SK-MEL-5 (cell line): Measurements from ENCODE around the gene PROCA1. TPM values are rescaled to one million over a fixed set of nuclear protein-coding genes. Genes with fewer than 3 reads are reported as not detected.
A peak's percentile ranks its signal among the peaks of the same experiment; 100 is the strongest.

Source experiments
- DNase-seq: peaks from one replicate; pipeline ENCODE4 v3.0.0-alpha.2; 2016; ENCODE audit warnings: low read depth, low spot score
- in situ Hi-C: cut with HindIII; loops from 2 replicates; pipeline ENCODE4 v1.10.0; 2016; ENCODE audit warnings: low sequenced_read_pairs, high pct_unique_total_duplicates, low pct_unique_long_range_greater_than_20kb
- total RNA-seq: library from RNA; depleted of rRNA; stranded (reverse); fragments of >200 nt; shearing (Covaris generic); gene quantifications from 2 replicates; pipeline ENCODE4 v1.2.3, GENCODE V29; 2014

PROCA1 gene
- total RNA-seq, 1 experiment from 2014 or later, result 0.16 TPM

DNA sequence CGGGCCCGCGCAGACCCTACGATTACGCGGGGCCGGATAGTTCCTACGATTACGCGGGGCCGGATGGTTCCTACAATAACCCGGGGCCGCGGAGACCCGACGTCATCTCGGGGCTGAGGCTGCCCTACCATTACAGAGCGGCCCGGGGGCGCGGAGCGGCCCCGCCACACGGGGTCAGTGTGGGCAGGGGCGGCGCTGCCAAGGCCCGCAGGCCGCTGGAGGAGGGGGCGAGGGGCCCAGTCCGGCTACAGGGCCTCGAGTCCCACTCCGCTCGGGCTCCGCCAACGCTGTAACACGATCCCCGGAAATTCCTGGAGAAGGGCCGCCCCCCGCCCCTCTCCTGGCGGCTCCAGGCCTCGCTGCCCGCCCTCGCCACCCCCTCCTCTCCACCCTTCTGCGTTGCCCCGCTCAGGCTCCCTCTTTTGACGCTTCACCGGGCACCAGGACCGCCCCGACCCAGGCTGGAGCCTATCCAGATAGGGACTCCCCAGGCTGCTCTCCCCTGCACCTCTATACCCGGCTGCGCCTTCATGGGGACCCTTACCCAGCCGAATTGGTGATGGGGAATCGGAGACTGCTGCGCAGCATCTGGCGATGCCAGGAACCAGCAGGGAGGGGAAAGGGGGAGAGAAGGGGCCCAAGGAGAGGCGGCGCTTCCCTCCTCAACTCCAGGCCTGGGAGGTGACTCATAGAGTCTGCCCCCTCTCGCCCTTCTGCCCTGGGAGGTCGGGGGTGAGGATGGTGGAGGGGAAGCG is 6.1 kb upstream of the PROCA1 start, which contains the start of gene RAB34:
RAB34 (minus strand) TSS at position 291 of the 755 bp plus-strand sequence. CDS start 602 bp downstream, outside the sequence.
- in situ Hi-C loops, result no loop called here
- peak; percentile 74 for DNase-seq

GRCh38 chr17:28716740-28717577 is 5.3 kb upstream of the PROCA1 start:
- in situ Hi-C loops, result no loop called here
- no peak for DNase-seq

DNA sequence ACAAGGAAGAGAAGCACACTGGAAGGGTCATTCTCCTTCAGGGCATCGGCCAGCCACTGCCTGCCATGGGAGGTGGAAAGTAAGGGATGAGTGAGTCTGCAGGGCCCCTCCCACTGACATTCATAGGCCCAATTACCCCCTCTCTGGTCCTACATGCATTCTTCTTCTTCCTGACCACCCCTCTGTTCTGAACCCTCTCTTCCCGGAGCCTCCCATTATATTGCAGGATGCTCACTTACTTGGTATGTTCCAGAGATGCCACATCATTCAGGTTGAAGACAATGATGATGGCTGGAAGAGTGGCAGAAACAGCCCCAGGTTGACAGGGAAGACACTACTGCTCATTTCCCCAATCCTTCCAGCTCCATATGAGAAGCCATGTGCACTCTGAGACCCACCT is 3.5 kb upstream of the PROCA1 start:
- in situ Hi-C loops, result no loop called here
- no peak for DNase-seq

GRCh38 chr17:28714281-28714680 is 2.6 kb upstream of the PROCA1 start:
- no peak for DNase-seq
- in situ Hi-C loops, result no loop called here

- DNase-seq, result no peak
- in situ Hi-C loops, result no loop called here
Observed at GRCh38 chr17:28712705-28713415, 1.2 kb upstream of the PROCA1 start.

- in situ Hi-C loops, result no loop called here
- no peak for DNase-seq
Observed at GRCh38 chr17:28712032-28712704, 480 bp upstream of the PROCA1 start.

GRCh38 chr17:28710861-28711722 is 596 bp downstream of the PROCA1 start:
- peak; percentile 75 for DNase-seq
- in situ Hi-C loops, result no loop called here

GRCh38 chr17:28707339-28707720 is 4.4 kb downstream of the PROCA1 start:
- no peak for DNase-seq
- in situ Hi-C loops, result no loop called here

DNA sequence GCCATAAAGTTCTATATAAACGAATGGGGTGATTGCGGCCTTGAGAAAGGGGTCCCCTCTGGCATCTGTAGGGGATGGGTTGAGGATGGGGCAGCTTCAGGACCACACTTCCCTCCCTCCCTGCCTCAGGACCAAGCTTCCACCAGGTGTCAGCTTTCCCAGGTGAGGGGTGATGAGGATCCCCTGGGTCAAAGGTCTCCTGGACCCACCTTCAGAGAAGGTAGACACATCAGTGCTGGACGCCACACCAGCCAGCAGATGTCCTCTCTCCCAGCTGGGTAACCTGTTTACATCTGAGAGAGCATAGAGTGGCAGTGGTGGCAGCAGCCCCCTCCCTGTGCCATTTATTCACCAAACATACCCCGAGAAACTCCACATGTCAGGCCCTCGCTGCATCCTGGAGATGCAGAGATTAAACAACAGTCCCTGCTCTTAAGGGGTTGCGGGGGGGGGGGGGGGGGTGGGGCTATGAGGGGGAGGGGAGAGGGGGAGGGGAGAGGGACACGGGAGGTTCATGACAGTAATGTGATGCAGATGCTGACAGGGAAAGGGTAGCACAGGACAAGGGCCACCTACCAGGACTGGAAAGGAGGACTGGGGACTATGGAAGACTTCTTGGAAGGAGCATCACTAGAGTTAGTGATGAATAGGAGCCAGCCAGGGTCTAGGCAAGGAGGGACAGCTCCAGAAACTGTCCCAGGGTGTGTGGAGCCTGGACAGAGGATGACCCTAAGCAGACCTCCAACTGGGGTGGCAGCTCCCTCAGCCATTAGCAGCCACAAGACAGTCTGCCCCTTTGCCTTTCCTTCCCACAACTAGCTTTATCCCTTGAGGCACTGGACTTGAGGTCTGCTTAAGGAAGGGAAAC is 5.0 kb downstream of the PROCA1 start:
- in situ Hi-C loops, result no loop called here
- no peak for DNase-seq

DNA sequence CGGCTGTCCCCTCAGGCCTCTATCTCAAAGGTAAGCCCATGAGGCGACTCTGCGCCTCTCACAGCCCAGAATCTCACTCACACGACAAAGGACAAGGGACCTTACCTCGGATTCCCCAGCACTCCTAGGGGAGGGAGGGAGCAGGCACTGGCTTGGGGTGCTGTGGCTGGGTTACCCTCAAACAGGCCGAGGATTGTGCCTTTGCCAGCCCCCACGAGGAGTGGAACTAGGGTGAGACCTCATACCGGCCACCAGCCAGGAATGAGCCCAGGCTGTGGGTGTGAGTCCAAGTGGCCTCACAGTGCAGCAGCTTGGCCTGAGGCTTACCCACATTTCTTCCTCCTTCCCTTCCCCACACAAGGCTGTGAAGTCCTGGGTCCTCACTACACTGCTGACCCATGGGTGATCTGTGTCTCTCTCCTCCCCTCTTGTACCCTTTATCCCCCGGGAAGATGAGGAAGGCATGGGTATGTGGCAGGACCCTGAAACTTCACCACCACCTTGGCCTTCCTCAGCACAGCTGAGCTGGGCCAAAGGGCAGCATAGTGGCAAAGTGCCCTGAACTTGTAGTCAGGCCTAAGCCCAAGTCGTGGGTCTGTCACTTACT is 5.9 kb downstream of the PROCA1 start:
- in situ Hi-C loops, result no loop called here
- DNase-seq, result no peak

GRCh38 chr17:28705074-28705659 is 6.5 kb downstream of the PROCA1 start:
- in situ Hi-C loops, result no loop called here
- DNase-seq, result no peak

GRCh38 chr17:28704219-28704858 is 7.3 kb downstream of the PROCA1 start:
- no peak for DNase-seq
- in situ Hi-C loops, result no loop called here

GRCh38 chr17:28703552-28704218 is 8.0 kb downstream of the PROCA1 start:
- no peak for DNase-seq
- in situ Hi-C loops, result no loop called here

- in situ Hi-C loops, result no loop called here
- no peak for DNase-seq
Observed at GRCh38 chr17:28702752-28703150, 8.9 kb downstream of the PROCA1 start.
